GM12865 (cell line): ENCODE measurements around the gene OR11H7.
"Not testable (repeated sequence)": the region's sequence is repeated elsewhere in the genome, so short reads cannot be mapped to it uniquely, and the experiment has no call there.

Source experiments
- DNase-seq: peaks from one replicate; pipeline ENCODE4 v3.0.0; 2010; ENCODE audit warnings: low read depth
- H3K4me3 ChIP-seq: 2 replicates; pipeline ENCODE4 v1.5.1; 2011; ENCODE audit warnings: mild to moderate bottlenecking, low read depth, low read length, control low read depth
- CTCF ChIP-seq: IDR thresholded peaks from 2 replicates; pipeline ENCODE4 v1.5.1; 2011; ENCODE audit warnings: low read length, control low read depth, low read depth, inconsistent platforms; ENCODE audit not compliant: insufficient read depth; ENCODE audit errors: missing control alignments

Gene OR11H7

DNA sequence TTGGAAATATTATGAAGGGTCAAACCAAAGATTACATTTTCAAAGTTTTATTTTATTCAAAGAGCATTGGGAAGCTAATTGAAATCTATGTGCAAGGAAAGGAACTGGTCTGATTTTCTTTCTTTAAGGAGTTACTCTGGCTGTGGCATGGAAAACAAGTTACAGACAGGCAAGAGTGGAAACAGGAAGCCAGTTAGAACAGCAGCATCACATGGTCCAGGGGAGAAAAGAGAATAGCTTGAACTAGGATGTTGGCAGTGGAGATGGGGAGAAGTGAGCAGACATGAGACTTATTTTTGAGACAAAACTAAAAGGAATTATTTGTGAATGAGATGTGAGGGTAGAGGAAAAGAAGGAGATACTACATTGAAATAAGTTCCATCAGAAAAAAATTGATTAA lies 34.7 kb upstream of the OR11H7 start:
- H3K4me3 ChIP-seq = no peak overlapping the region
- TF ChIP-seq CTCF = no peak
- no peak for DNase-seq

DNA sequence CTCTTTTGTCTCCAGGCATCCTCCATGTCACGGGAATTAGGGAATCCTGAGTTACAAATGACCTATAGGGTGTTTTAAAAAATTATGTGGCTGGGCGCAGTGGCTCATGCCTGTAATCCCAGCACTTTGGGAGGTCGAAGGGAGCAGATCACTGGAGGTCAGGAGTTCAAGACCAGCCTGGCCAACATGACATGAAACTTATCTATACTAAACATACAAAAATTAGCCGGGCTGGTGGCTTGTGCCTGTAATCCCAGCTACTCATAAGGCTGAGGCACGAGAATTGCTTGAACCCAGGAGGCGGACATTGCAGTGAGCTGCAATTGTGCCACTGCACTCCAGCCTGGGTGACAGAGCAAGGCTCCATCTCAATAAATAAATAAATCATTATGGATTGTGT lies 33.6 kb upstream of the OR11H7 start:
- not testable (repeated sequence) for H3K4me3 ChIP-seq, DNase-seq

GRCh38 chr14:20195911-20196310 lies 32.9 kb upstream of the OR11H7 start:
- no peak for TF ChIP-seq CTCF
- no peak for DNase-seq
- no peak overlapping the region for H3K4me3 ChIP-seq

GRCh38 chr14:20197459-20197858 lies 31.3 kb upstream of the OR11H7 start:
- TF ChIP-seq CTCF = no peak
- no peak for DNase-seq
- no peak overlapping the region for H3K4me3 ChIP-seq

DNA sequence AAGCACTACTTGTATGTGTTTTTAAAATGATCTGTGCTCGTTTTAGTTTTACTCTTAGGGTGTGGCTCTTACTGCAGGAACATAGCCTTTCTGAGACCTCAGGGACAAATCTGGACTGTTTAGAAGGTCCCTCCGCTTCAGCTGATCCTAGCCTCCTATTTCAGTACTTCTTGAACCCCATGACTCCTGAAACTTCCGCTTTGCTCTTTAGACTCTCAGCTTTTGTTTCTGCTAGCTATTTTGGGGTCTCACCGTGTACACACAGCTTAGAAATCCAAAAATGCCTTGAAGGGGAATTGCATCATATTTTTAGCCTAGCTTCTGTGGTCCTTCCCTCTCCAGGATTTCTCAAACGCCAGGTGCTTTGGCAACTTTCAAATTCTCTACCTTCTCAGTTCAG lies 29.8 kb upstream of the OR11H7 start:
- TF ChIP-seq CTCF = no peak
- no peak for DNase-seq
- H3K4me3 ChIP-seq = no peak overlapping the region

DNA sequence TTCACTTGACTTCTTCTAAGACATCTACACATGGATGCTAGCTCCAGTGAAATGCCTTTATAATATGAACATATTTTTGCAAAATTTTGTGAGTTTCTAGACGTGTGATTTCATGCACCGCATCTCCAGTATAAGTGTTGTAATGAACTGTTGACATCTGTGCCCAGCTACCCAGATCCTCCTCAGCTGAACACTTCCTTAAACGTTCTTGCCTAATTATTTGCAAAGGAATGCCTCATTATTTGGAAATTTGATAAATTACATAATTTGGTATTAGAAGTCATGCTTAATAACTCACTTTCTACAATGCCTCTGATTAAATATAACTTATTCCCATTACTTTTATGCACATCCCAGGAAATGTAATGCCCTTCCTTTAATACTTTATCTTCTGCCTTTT lies 24.1 kb upstream of the OR11H7 start:
- no peak for TF ChIP-seq CTCF

DNA sequence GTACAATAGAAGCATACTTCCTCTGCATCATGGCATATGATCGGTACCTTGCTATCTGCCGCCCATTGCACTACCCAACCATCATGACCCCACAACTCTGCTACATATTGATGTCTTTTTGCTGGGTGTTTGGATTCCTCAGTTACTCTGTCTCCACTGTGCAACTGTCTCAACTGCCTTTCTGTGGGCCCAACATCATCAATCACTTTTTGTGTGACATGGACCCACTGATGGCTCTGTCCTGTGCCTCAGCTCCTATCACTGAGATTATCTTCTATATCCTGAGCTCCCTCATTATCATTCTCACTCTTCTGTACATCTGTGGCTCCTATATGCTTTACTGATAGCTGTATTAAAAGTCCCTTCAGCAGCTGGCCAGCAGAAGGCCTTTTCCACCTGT lies 19.2 kb upstream of the OR11H7 start:
- H3K4me3 ChIP-seq = no peak overlapping the region
- no peak for DNase-seq
- no peak for TF ChIP-seq CTCF

More for the DNA sequence above, 24.1 kb upstream of the OR11H7 start:
- DNase-seq = no peak
- no peak overlapping the region for H3K4me3 ChIP-seq

GRCh38 chr14:20212406-20212805 lies 16.4 kb upstream of the OR11H7 start:
- not testable (repeated sequence) for DNase-seq, H3K4me3 ChIP-seq
